Epithelial cell of proximal tubule (primary cell): ENCODE measurements around the gene RALGPS2. TPM values are rescaled to one million over a fixed set of nuclear protein-coding genes. Genes with fewer than 3 reads are reported as not detected.

ENCODE experiments used
- DNase-seq: peaks from one replicate; pipeline ENCODE4 v3.0.0-alpha.2; 2011; ENCODE audit warnings: low read depth
- H3K4me3 ChIP-seq: 2 replicates; pipeline ENCODE4 v1.5.1; 2011; ENCODE audit warnings: low read depth, mild to moderate bottlenecking, low read length
- CTCF ChIP-seq: conservative IDR thresholded peaks from 2 replicates; pipeline ENCODE4 v1.5.1; 2012; ENCODE audit warnings: low read depth, mild to moderate bottlenecking, low read length
- total RNA-seq: library from RNA; depleted of rRNA; stranded (reverse); fragments of >200 nt; gene quantifications from 2 replicates; pipeline ENCODE4 v1.2.3, GENCODE V29; 2015

RALGPS2 gene
- total RNA-seq, 1 donor from 2014 or later, result 15.0 TPM

GRCh38 chr1:178694923-178695525 is 30.0 kb upstream of the RALGPS2 start:
- H3K4me3 ChIP-seq, result no peak overlapping the region
- no peak for TF ChIP-seq CTCF
- no peak for DNase-seq

GRCh38 chr1:178702146-178702545 is 22.9 kb upstream of the RALGPS2 start:
- DNase-seq, result no peak
- TF ChIP-seq CTCF, result no peak
- no peak overlapping the region for H3K4me3 ChIP-seq

GRCh38 chr1:178704833-178705232 is 20.2 kb upstream of the RALGPS2 start:
- H3K4me3 ChIP-seq, result no peak overlapping the region
- DNase-seq, result no peak
- TF ChIP-seq CTCF, result no peak

GRCh38 chr1:178706432-178706831 is 18.6 kb upstream of the RALGPS2 start:
- DNase-seq, result no peak
- no peak overlapping the region for H3K4me3 ChIP-seq
- TF ChIP-seq CTCF, result no peak

GRCh38 chr1:178713259-178713658 is 11.8 kb upstream of the RALGPS2 start:
- no peak for TF ChIP-seq CTCF
- H3K4me3 ChIP-seq, result no peak overlapping the region
- no peak for DNase-seq

GRCh38 chr1:178714453-178714852 is 10.6 kb upstream of the RALGPS2 start:
- TF ChIP-seq CTCF, result no peak
- DNase-seq, result no peak

GRCh38 chr1:178716111-178716510 is 8.9 kb upstream of the RALGPS2 start:
- no peak for TF ChIP-seq CTCF
- no peak overlapping the region for H3K4me3 ChIP-seq
- no peak for DNase-seq

More at GRCh38 chr1:178714453-178714852, 10.6 kb upstream of the RALGPS2 start:
- H3K4me3 ChIP-seq, result no peak overlapping the region
